HEK293 (cell line): Measurements from ENCODE around the gene IL1R1.

Experiments used
- CTCF ChIA-PET: fragments of 350-600 bp; formaldehyde crosslinking; extraction: SDS; loops from one replicate; lab custom pipeline; 2021; ENCODE audit warnings: antibody characterized with exemption; lab: Yijun Ruan, JAX
- POLR2A ChIA-PET: fragments of 300-600 bp; formaldehyde crosslinking; extraction: SDS; loops from one replicate; lab custom pipeline; 2020; ENCODE audit warnings: antibody characterized with exemption, inconsistent platforms; lab: Yijun Ruan, JAX
- H3K27ac ChIP-seq: fragments of 200-500 bp; sonication (Bioruptor generic); 2 replicates; pipeline ENCODE4 v1.5.1; 2014; ENCODE audit warnings: low read depth, low read length, control low read depth, inconsistent platforms; ENCODE audit errors: extremely low read depth
- H3K36me3 ChIP-seq, 2 experiments: fragments of 200-500 bp in 1 of 2; sonication (Bioruptor generic) in 1 of 2; 1 replicate in 1 of 2; 2 replicates in 1 of 2; pipeline ENCODE4 v1.5.1; 2014 to 2017; ENCODE audit warnings: inconsistent platforms in 2 of 2, low read length in 2 of 2; ENCODE audit not compliant: control insufficient read depth in 2 of 2, insufficient read depth in 1 of 2
- H3K4me1 ChIP-seq: fragments of 200-500 bp; sonication (Bioruptor generic); 2 replicates; pipeline ENCODE4 v1.5.1; 2014; ENCODE audit warnings: mild to moderate bottlenecking, low read length, inconsistent platforms; ENCODE audit not compliant: control insufficient read depth, insufficient read depth
- H3K4me3 ChIP-seq: 2 replicates; pipeline ENCODE4 v1.5.1; 2011; ENCODE audit warnings: low read depth, mild to moderate bottlenecking, control low read depth, low read length, moderate library complexity
- H3K9me3 ChIP-seq: fragments of 200-500 bp; sonication (Bioruptor generic); 2 replicates; pipeline ENCODE4 v1.5.1; 2014; ENCODE audit warnings: low read depth, low read length, inconsistent platforms; ENCODE audit not compliant: control insufficient read depth, insufficient read depth
- ELK4 ChIP-seq: IDR thresholded peaks from 2 replicates; pipeline ENCODE4 v1.6.1; 2011; ENCODE audit warnings: mild to moderate bottlenecking, low read depth, low read length, borderline replicate concordance
- KLF17 ChIP-seq: fragments of 450-650 bp; formaldehyde crosslinking; IDR thresholded peaks from 2 replicates; pipeline ENCODE4 v1.5.1; 2016; ENCODE audit warnings: missing biosample characterization, missing genetic modification characterization
- KLF8 ChIP-seq: fragments of 450-650 bp; formaldehyde crosslinking; IDR thresholded peaks from 2 replicates; pipeline ENCODE4 v1.5.1; 2016; ENCODE audit warnings: missing biosample characterization, missing genetic modification characterization
- OVOL3 ChIP-seq: fragments of 450-650 bp; formaldehyde crosslinking; IDR thresholded peaks from 2 replicates; pipeline ENCODE4 v1.5.1; 2016; ENCODE audit warnings: missing biosample characterization, missing genetic modification characterization
- PRDM1 ChIP-seq: fragments of 450-650 bp; formaldehyde crosslinking; IDR thresholded peaks from 2 replicates; pipeline ENCODE4; 2016; ENCODE audit warnings: missing biosample characterization, missing genetic modification characterization
- SALL2 ChIP-seq: fragments of 450-650 bp; formaldehyde crosslinking; IDR thresholded peaks from 2 replicates; pipeline ENCODE4 v1.5.0; 2017; ENCODE audit warnings: missing biosample characterization, mild to moderate bottlenecking, missing genetic modification characterization, borderline replicate concordance
- TCF7L2 ChIP-seq: IDR thresholded peaks from 2 replicates; pipeline ENCODE4 v1.6.1; 2011; ENCODE audit warnings: low read depth, mild to moderate bottlenecking, inconsistent platforms, low read length, moderate library complexity, borderline replicate concordance
- TSHZ1 ChIP-seq: fragments of 450-650 bp; formaldehyde crosslinking; IDR thresholded peaks from 2 replicates; pipeline ENCODE4 v1.5.1; 2016; ENCODE audit warnings: missing biosample characterization, missing genetic modification characterization, borderline replicate concordance
- YY1 ChIP-seq: fragments of 450-650 bp; formaldehyde crosslinking; IDR thresholded peaks from 2 replicates; pipeline ENCODE4 v1.5.1; 2018; ENCODE audit warnings: missing biosample characterization, missing genetic modification characterization
- ZBTB8A ChIP-seq: fragments of 450-650 bp; formaldehyde crosslinking; IDR thresholded peaks from 2 replicates; pipeline ENCODE4 v1.5.1; 2016; ENCODE audit warnings: missing biosample characterization, missing genetic modification characterization
- ZNF10 ChIP-seq: fragments of 450-650 bp; formaldehyde crosslinking; IDR thresholded peaks from 2 replicates; pipeline ENCODE4 v1.5.1; 2017; ENCODE audit warnings: missing biosample characterization, missing genetic modification characterization
- ZNF112 ChIP-seq: fragments of 450-650 bp; formaldehyde crosslinking; IDR thresholded peaks from 2 replicates; pipeline ENCODE4 v1.5.0; 2017; ENCODE audit warnings: missing biosample characterization, missing genetic modification characterization
- ZNF169 ChIP-seq: fragments of 450-650 bp; formaldehyde crosslinking; IDR thresholded peaks from 2 replicates; pipeline ENCODE4 v1.5.1; 2016; ENCODE audit warnings: missing biosample characterization, missing genetic modification characterization
- ZNF175 ChIP-seq: fragments of 450-650 bp; formaldehyde crosslinking; IDR thresholded peaks from 2 replicates; pipeline ENCODE4 v1.5.1; 2016; ENCODE audit warnings: missing biosample characterization, missing genetic modification characterization
- ZNF184 ChIP-seq: fragments of 450-650 bp; IDR thresholded peaks from 2 replicates; pipeline ENCODE4 v1.5.1; 2018; ENCODE audit warnings: missing biosample characterization, mild to moderate bottlenecking, missing genetic modification characterization
- ZNF223 ChIP-seq: fragments of 450-650 bp; formaldehyde crosslinking; IDR thresholded peaks from 2 replicates; pipeline ENCODE4 v1.5.1; 2016; ENCODE audit warnings: missing biosample characterization, missing genetic modification characterization
- ZNF391 ChIP-seq: fragments of 450-650 bp; formaldehyde crosslinking; IDR thresholded peaks from 2 replicates; pipeline ENCODE4 v1.5.1; 2016; ENCODE audit warnings: low read depth, missing biosample characterization, missing genetic modification characterization, borderline replicate concordance
- ZNF423 ChIP-seq: fragments of 450-650 bp; formaldehyde crosslinking; IDR thresholded peaks from 2 replicates; pipeline ENCODE4 v1.5.1; 2016; ENCODE audit warnings: missing biosample characterization, missing genetic modification characterization
- ZNF48 ChIP-seq: fragments of 450-650 bp; formaldehyde crosslinking; IDR thresholded peaks from 2 replicates; pipeline ENCODE4 v1.5.1; 2016; ENCODE audit warnings: missing biosample characterization, missing genetic modification characterization
- ZNF488 ChIP-seq: fragments of 450-650 bp; formaldehyde crosslinking; IDR thresholded peaks from 2 replicates; pipeline ENCODE4 v1.5.1; 2016; ENCODE audit warnings: missing biosample characterization, missing genetic modification characterization
- ZNF510 ChIP-seq: fragments of 450-650 bp; formaldehyde crosslinking; IDR thresholded peaks from 2 replicates; pipeline ENCODE4 v1.5.1; 2018; ENCODE audit warnings: mild to moderate bottlenecking, missing genetic modification characterization, missing biosample characterization; ENCODE audit not compliant: insufficient replicate concordance
- ZNF513 ChIP-seq: fragments of 450-650 bp; IDR thresholded peaks from 2 replicates; pipeline ENCODE4 v1.5.1; 2018; ENCODE audit warnings: missing biosample characterization, missing genetic modification characterization
- ZNF548 ChIP-seq: fragments of 450-650 bp; formaldehyde crosslinking; IDR thresholded peaks from 2 replicates; pipeline ENCODE4 v1.5.1; 2016; ENCODE audit warnings: missing biosample characterization, missing genetic modification characterization
- ZNF560 ChIP-seq: fragments of 450-650 bp; formaldehyde crosslinking; IDR thresholded peaks from 2 replicates; pipeline ENCODE4 v1.5.1; 2017; ENCODE audit warnings: missing biosample characterization, missing genetic modification characterization, borderline replicate concordance
- ZNF585B ChIP-seq: fragments of 450-650 bp; formaldehyde crosslinking; IDR thresholded peaks from 2 replicates; pipeline ENCODE4 v1.5.1; 2016; ENCODE audit warnings: missing biosample characterization, missing genetic modification characterization
- ZNF654 ChIP-seq: fragments of 450-650 bp; formaldehyde crosslinking; IDR thresholded peaks from 2 replicates; pipeline ENCODE4 v1.5.1; 2016; ENCODE audit warnings: low read depth, missing biosample characterization, missing genetic modification characterization
- ZNF704 ChIP-seq: fragments of 450-650 bp; formaldehyde crosslinking; IDR thresholded peaks from 2 replicates; pipeline ENCODE4 v1.5.1; 2016; ENCODE audit warnings: missing biosample characterization, missing genetic modification characterization
- ZNF777 ChIP-seq: fragments of 450-650 bp; formaldehyde crosslinking; IDR thresholded peaks from 2 replicates; pipeline ENCODE4 v1.5.1; 2017; ENCODE audit warnings: missing biosample characterization, missing genetic modification characterization, borderline replicate concordance
- ZNF791 ChIP-seq: fragments of 450-650 bp; formaldehyde crosslinking; IDR thresholded peaks from 2 replicates; pipeline ENCODE4 v1.5.1; 2016; ENCODE audit warnings: missing biosample characterization, missing genetic modification characterization

Gene IL1R1

GRCh38 chr2:102109016-102109415 is 33.5 kb upstream of the IL1R1 start:
- Histone ChIP-seq H3K9me3 (no peaks in the 10 kb centered on the region), H3K27ac (no peak overlapping the region), H3K4me3 (no peak overlapping the region), H3K36me3 (no peaks in the 10 kb centered on the region)
- CTCF ChIA-PET: interaction anchor here (0.6 kb wide), 2 partner anchors 153 to 1681 kb away, joined by 3 read pairs; no protein-coding TSS in a partner anchor
- POLR2A ChIA-PET: no interaction called here
- TF ChIP-seq ZNF169 (tag by site-specific recombination) (no peak), ZNF488 (tag by site-specific recombination) (no peak), PRDM1 (no peak), ZNF48 (tag by site-specific recombination) (no peak), ZNF777 (tag by site-specific recombination) (no peak), ZNF585B (tag by site-specific recombination) (no peak), ZBTB8A (tag by site-specific recombination) (no peak), ZNF112 (tag by site-specific recombination) (no peak), ZNF791 (tag by site-specific recombination) (no peak), ELK4 (no peak), ZNF175 (no peak), ZNF223 (no peak), ZNF704 (tag by site-specific recombination) (no peak), TSHZ1 (tag by site-specific recombination) (no peak), ZNF560 (tag by site-specific recombination) (no peak), TCF7L2 (no peak)
- TF ChIP-seq, all 188 proteins: peak for 0
- no peaks in the 10 kb centered on the region for H3K4me1 ChIP-seq

- Histone ChIP-seq H3K4me3 (no peak overlapping the region), H3K27ac (no peak overlapping the region), H3K4me1 (no peaks in the 10 kb centered on the region), H3K36me3 (no peaks in the 10 kb centered on the region), H3K9me3 (no peaks in the 10 kb centered on the region)
- ChIA-PET CTCF (interaction anchor here (0.6 kb wide), 1 partner anchor 1314 kb away, joined by 3 read pairs; no protein-coding TSS in a partner anchor), POLR2A (no interaction called here)
- no peak for TF ChIP-seq ZNF510
- TF ChIP-seq ZNF10: no peak
- TF ChIP-seq YY1: no peak
- no peak for TF ChIP-seq ZNF48 (tag by site-specific recombination)
- no peak for TF ChIP-seq SALL2
- TF ChIP-seq OVOL3: no peak
- no peak for TF ChIP-seq ZNF423 (tag by site-specific recombination)
- TF ChIP-seq KLF17 (tag by site-specific recombination): no peak
- TF ChIP-seq ZNF513 (tag by site-specific recombination): no peak
- no peak for TF ChIP-seq ZNF548 (tag by site-specific recombination)
- no peak for TF ChIP-seq ZNF391 (tag by site-specific recombination)
- TF ChIP-seq ZNF654 (tag by site-specific recombination): no peak
- TF ChIP-seq KLF8: no peak
- no peak for TF ChIP-seq ZNF184 (tag by site-specific recombination)
Measured at GRCh38 chr2:102110171-102110570, 32.4 kb upstream of the IL1R1 start.
